ENCODE data around the gene SSR2.

The SSR2 gene

GRCh38 chr1:155973723-155974122 lies 47.0 kb downstream of the SSR2 start:
- H2AFZ ChIP-seq (ENCODE audit: low read length) = no peak overlapping the region
- H3F3A ChIP-seq (ENCODE audit: low read depth) = peaks cover 3% of the 10 kb centered on the region; the same call in 1 of the 2 replicates
- peak overlapping the region; percentile 99 for H3K9ac ChIP-seq (ENCODE audit: low read depth, low read length, poor library complexity, severe bottlenecking)
- H3K4me1 ChIP-seq (ENCODE audit: insufficient read depth, low read length, poor library complexity, severe bottlenecking) = peaks cover 75% of the 10 kb centered on the region
- H3K9me2 ChIP-seq (replicated peaks; ENCODE audit: low read depth, low read length) = no peaks in the 10 kb centered on the region
- peaks cover 17% of the 10 kb centered on the region; the same call in 1 of the 2 replicates for H3K36me3 ChIP-seq (ENCODE audit: insufficient read depth, low read length)
- no peaks in the 10 kb centered on the region for H3K9me3 ChIP-seq (ENCODE audit: insufficient read depth, low read depth, low read length)
- peak overlapping the region; percentile 96 for H3K4me3 ChIP-seq (ENCODE audit: low read length, poor library complexity, severe bottlenecking)
- peak overlapping the region; percentile 89 for H3K4me2 ChIP-seq (ENCODE audit: low read depth, low read length, poor library complexity, severe bottlenecking)
- H3K79me2 ChIP-seq (ENCODE audit: insufficient read depth, low read length) = peaks cover 100% of the 10 kb centered on the region
- TF ChIP-seq EZH2phosphoT487 (IDR thresholded peaks at IDR 0.05; ENCODE audit: borderline replicate concordance) (no peak), CTCF (conservative IDR thresholded peaks at IDR 0.05; ENCODE audit: low read length) (no peak)
- peaks cover 72% of the 10 kb centered on the region for H4K20me1 ChIP-seq (ENCODE audit: insufficient read depth, low read length, poor library complexity, severe bottlenecking)
- H3K27me3 ChIP-seq (ENCODE audit: insufficient read depth, low read length, poor library complexity, severe bottlenecking) = peaks cover 13% of the 10 kb centered on the region

GRCh38 chr1:155971910-155972809 lies 48.6 kb downstream of the SSR2 start:
- H3K9ac ChIP-seq (ENCODE audit: low read depth, low read length, poor library complexity, severe bottlenecking) = peak overlapping the region; percentile 99
- H3F3A ChIP-seq (ENCODE audit: low read depth) = peaks cover 3% of the 10 kb centered on the region; the same call in 1 of the 2 replicates
- peak overlapping the region; percentile 89 for H3K4me2 ChIP-seq (ENCODE audit: low read depth, low read length, poor library complexity, severe bottlenecking)
- peaks cover 100% of the 10 kb centered on the region for H3K79me2 ChIP-seq (ENCODE audit: insufficient read depth, low read length)
- H3K9me3 ChIP-seq (ENCODE audit: insufficient read depth, low read depth, low read length) = no peaks in the 10 kb centered on the region
- peak overlapping the region; percentile 96 for H3K4me3 ChIP-seq (ENCODE audit: low read length, poor library complexity, severe bottlenecking)
- peaks cover 87% of the 10 kb centered on the region for H3K4me1 ChIP-seq (ENCODE audit: insufficient read depth, low read length, poor library complexity, severe bottlenecking)
- H2AFZ ChIP-seq (ENCODE audit: low read length) = no peak overlapping the region
- peaks cover 33% of the 10 kb centered on the region; the same call in 1 of the 2 replicates for H3K36me3 ChIP-seq (ENCODE audit: insufficient read depth, low read length)
- H3K27me3 ChIP-seq (ENCODE audit: insufficient read depth, low read length, poor library complexity, severe bottlenecking) = peaks cover 2% of the 10 kb centered on the region
- H3K9me2 ChIP-seq (replicated peaks; ENCODE audit: low read depth, low read length) = no peaks in the 10 kb centered on the region
- H4K20me1 ChIP-seq (ENCODE audit: insufficient read depth, low read length, poor library complexity, severe bottlenecking) = peaks cover 88% of the 10 kb centered on the region
- TF ChIP-seq CTCF (conservative IDR thresholded peaks at IDR 0.05; ENCODE audit: low read length) (no peak), EZH2phosphoT487 (IDR thresholded peaks at IDR 0.05; ENCODE audit: borderline replicate concordance) (no peak)

- Histone ChIP-seq H2AFZ (ENCODE audit: low read length) (no peak overlapping the region), H3K36me3 (ENCODE audit: insufficient read depth, low read length) (peaks cover 48% of the 10 kb centered on the region; the same call in 1 of the 2 replicates), H3K4me1 (ENCODE audit: insufficient read depth, low read length, poor library complexity, severe bottlenecking) (peaks cover 83% of the 10 kb centered on the region), H3K4me3 (ENCODE audit: low read length, poor library complexity, severe bottlenecking) (peak overlapping the region; percentile 96), H3K79me2 (ENCODE audit: insufficient read depth, low read length) (peaks cover 100% of the 10 kb centered on the region), H3K9ac (ENCODE audit: low read depth, low read length, poor library complexity, severe bottlenecking) (peak overlapping the region; percentile 11), H3F3A (ENCODE audit: low read depth) (no peaks in the 10 kb centered on the region), H3K9me3 (ENCODE audit: insufficient read depth, low read depth, low read length) (no peaks in the 10 kb centered on the region), H3K9me2 (replicated peaks; ENCODE audit: low read depth, low read length) (no peaks in the 10 kb centered on the region), H4K20me1 (ENCODE audit: insufficient read depth, low read length, poor library complexity, severe bottlenecking) (peaks cover 99% of the 10 kb centered on the region), H3K4me2 (ENCODE audit: low read depth, low read length, poor library complexity, severe bottlenecking) (peak overlapping the region; percentile 89), H3K27me3 (ENCODE audit: insufficient read depth, low read length, poor library complexity, severe bottlenecking) (no peaks in the 10 kb centered on the region)
- TF ChIP-seq CTCF (conservative IDR thresholded peaks at IDR 0.05; ENCODE audit: low read length) = no peak
- no peak for TF ChIP-seq EZH2phosphoT487 (IDR thresholded peaks at IDR 0.05; ENCODE audit: borderline replicate concordance)
Observed at GRCh38 chr1:155970531-155971167, 50.1 kb downstream of the SSR2 start.
